Parathyroid adenoma (tissue), 2 donors: ENCODE data around the gene OIP5.

ENCODE experiments used
- H2AFZ ChIP-seq: fragments of 300-600 bp; sonication (generic); one replicate; pipeline ENCODE4 v1.7.0; 2017; ENCODE audit warnings: antibody characterized with exemption, mild to moderate bottlenecking
- H3K27ac ChIP-seq: fragments of 300-600 bp; sonication (generic); one replicate; pipeline ENCODE4 v1.7.0; 2017
- H3K27me3 ChIP-seq: fragments of 300-600 bp; sonication (generic); one replicate; pipeline ENCODE4 v1.7.0; 2017; ENCODE audit warnings: low read length; ENCODE audit not compliant: control insufficient read depth, insufficient read depth
- H3K36me3 ChIP-seq: fragments of 300-600 bp; sonication (generic); one replicate; pipeline ENCODE4 v1.7.0; 2017; ENCODE audit warnings: low read length; ENCODE audit not compliant: control insufficient read depth, insufficient read depth
- H3K4me1 ChIP-seq: fragments of 300-600 bp; sonication (generic); one replicate; pipeline ENCODE4 v1.7.0; 2017; ENCODE audit warnings: control low read depth
- H3K4me2 ChIP-seq: fragments of 300-600 bp; sonication (generic); one replicate; pipeline ENCODE4 v1.7.0; 2017; ENCODE audit warnings: low read length
- H3K4me3 ChIP-seq: fragments of 300-600 bp; sonication (generic); one replicate; pipeline ENCODE4 v1.7.0; 2017; ENCODE audit warnings: low read depth, low read length
- H3K79me2 ChIP-seq: fragments of 300-600 bp; sonication (generic); one replicate; pipeline ENCODE4 v1.7.0; 2017; ENCODE audit warnings: control low read depth
- H3K9ac ChIP-seq: fragments of 300-600 bp; sonication (generic); one replicate; pipeline ENCODE4 v1.7.0; 2017; ENCODE audit warnings: mild to moderate bottlenecking
- H3K9me3 ChIP-seq: fragments of 300-600 bp; sonication (generic); one replicate; pipeline ENCODE4 v1.7.0; 2017; ENCODE audit warnings: low read length; ENCODE audit not compliant: control insufficient read depth
- TF ChIP-seq, protein P1 (sequence below): fragments of 300-600 bp; sonication (generic); IDR thresholded peaks from one replicate; pipeline ENCODE4 v1.7.0; 2017; ENCODE audit warnings: antibody characterized with exemption, mild to moderate bottlenecking
- donor health status: primary hyperparathyroidism.

Gene OIP5

DNA sequence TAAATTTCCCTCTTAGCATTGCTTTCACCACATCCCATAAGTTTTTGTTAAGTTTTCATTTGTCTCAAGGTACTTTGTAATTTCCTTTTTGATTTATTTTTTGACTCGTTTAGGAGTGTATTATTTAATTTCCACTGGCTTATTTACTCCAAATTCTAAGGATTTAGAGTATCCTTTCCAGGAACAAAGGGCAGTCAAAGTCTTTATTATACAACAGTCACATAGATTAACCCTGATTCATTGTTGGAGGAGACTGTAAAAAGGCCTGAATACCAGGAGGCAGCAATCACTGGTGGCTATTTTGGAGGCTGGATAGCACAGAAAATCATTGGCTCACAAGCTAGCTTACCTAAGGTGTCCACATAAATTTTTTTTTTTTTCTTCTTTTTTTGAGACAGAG lies 39.9 kb downstream of the OIP5 start:
- TF ChIP-seq, protein P1, sequence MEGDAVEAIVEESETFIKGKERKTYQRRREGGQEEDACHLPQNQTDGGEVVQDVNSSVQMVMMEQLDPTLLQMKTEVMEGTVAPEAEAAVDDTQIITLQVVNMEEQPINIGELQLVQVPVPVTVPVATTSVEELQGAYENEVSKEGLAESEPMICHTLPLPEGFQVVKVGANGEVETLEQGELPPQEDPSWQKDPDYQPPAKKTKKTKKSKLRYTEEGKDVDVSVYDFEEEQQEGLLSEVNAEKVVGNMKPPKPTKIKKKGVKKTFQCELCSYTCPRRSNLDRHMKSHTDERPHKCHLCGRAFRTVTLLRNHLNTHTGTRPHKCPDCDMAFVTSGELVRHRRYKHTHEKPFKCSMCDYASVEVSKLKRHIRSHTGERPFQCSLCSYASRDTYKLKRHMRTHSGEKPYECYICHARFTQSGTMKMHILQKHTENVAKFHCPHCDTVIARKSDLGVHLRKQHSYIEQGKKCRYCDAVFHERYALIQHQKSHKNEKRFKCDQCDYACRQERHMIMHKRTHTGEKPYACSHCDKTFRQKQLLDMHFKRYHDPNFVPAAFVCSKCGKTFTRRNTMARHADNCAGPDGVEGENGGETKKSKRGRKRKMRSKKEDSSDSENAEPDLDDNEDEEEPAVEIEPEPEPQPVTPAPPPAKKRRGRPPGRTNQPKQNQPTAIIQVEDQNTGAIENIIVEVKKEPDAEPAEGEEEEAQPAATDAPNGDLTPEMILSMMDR = no peak

GRCh38 chr15:41291065-41291631 lies 41.2 kb downstream of the OIP5 start:
- no peaks in the 10 kb centered on the region for H3K36me3 ChIP-seq
- no peak overlapping the region for H3K4me3 ChIP-seq
- H3K27me3 ChIP-seq = no peaks in the 10 kb centered on the region
- no peaks in the 10 kb centered on the region for H3K9me3 ChIP-seq
- H3K9ac ChIP-seq = no peak overlapping the region
- H3K4me1 ChIP-seq = no peaks in the 10 kb centered on the region
- H3K4me2 ChIP-seq = no peak overlapping the region
- TF ChIP-seq, protein P1 = no peak
- H3K27ac ChIP-seq = no peak overlapping the region
- H3K79me2 ChIP-seq = peaks cover 2% of the 10 kb centered on the region
- H2AFZ ChIP-seq = no peak overlapping the region

More for the DNA sequence above, 39.9 kb downstream of the OIP5 start:
- H3K79me2 ChIP-seq = no peaks in the 10 kb centered on the region
- H3K9me3 ChIP-seq = no peaks in the 10 kb centered on the region
- H3K27me3 ChIP-seq = no peaks in the 10 kb centered on the region
- H3K9ac ChIP-seq = no peak overlapping the region
- no peak overlapping the region for H2AFZ ChIP-seq
- H3K4me2 ChIP-seq = no peak overlapping the region
- no peak overlapping the region for H3K4me3 ChIP-seq
- H3K36me3 ChIP-seq = no peaks in the 10 kb centered on the region
- H3K4me1 ChIP-seq = no peaks in the 10 kb centered on the region
- H3K27ac ChIP-seq = no peak overlapping the region

DNA sequence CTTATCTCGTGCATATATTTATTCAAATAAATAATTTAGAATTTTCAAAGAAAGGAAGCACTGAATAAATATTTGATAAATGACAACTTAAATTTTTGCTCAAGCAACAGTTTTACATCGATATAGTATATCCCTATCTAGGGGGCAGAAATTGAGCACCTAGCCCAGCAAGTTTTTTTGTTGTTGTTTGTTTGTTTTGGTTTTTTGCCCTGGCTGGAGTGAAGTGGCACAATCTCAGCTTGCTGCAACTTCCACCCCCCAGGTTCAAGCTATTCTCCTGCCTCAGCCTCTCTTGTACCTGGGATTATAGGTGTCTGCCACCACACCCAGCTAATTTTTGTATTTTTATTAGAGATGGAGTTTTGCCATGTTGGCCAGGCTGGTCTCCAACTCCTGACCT lies 42.4 kb downstream of the OIP5 start:
- no peaks in the 10 kb centered on the region for H3K4me1 ChIP-seq
- no peak overlapping the region for H3K4me3 ChIP-seq
- H3K9ac ChIP-seq = no peak overlapping the region
- TF ChIP-seq, protein P1 = no peak
- H3K27me3 ChIP-seq = no peaks in the 10 kb centered on the region
- no peak overlapping the region for H3K4me2 ChIP-seq
- H3K27ac ChIP-seq = no peak overlapping the region
- no peaks in the 10 kb centered on the region for H3K9me3 ChIP-seq
- H3K36me3 ChIP-seq = no peaks in the 10 kb centered on the region
- no peak overlapping the region for H2AFZ ChIP-seq
- peaks cover 2% of the 10 kb centered on the region for H3K79me2 ChIP-seq

- Histone ChIP-seq H3K27ac (no peak overlapping the region), H3K36me3 (no peaks in the 10 kb centered on the region), H3K9me3 (no peaks in the 10 kb centered on the region), H3K4me3 (no peak overlapping the region), H2AFZ (no peak overlapping the region), H3K4me2 (no peak overlapping the region), H3K79me2 (peaks cover 7% of the 10 kb centered on the region), H3K27me3 (no peaks in the 10 kb centered on the region), H3K4me1 (no peaks in the 10 kb centered on the region), H3K9ac (no peak overlapping the region)
- TF ChIP-seq, protein P1 = no peak
Measured at GRCh38 chr15:41288464-41288863, 43.9 kb downstream of the OIP5 start.

- H3K9me3 ChIP-seq = no peaks in the 10 kb centered on the region
- H3K79me2 ChIP-seq = peaks cover 7% of the 10 kb centered on the region
- no peak overlapping the region for H3K4me3 ChIP-seq
- TF ChIP-seq, protein P1 = no peak
- H3K36me3 ChIP-seq = no peaks in the 10 kb centered on the region
- H3K27ac ChIP-seq = no peak overlapping the region
- no peak overlapping the region for H2AFZ ChIP-seq
- no peaks in the 10 kb centered on the region for H3K4me1 ChIP-seq
- H3K27me3 ChIP-seq = no peaks in the 10 kb centered on the region
- no peak overlapping the region for H3K4me2 ChIP-seq
- no peak overlapping the region for H3K9ac ChIP-seq
Measured at GRCh38 chr15:41286665-41287333, 45.6 kb downstream of the OIP5 start.
